Epithelial cell of prostate (primary cell): ENCODE measurements around the gene SH2D3C.

Experiments
- DNase-seq: peaks from one replicate; pipeline ENCODE4 v3.0.0-alpha.2; 2011; ENCODE audit warnings: low read depth, low spot score
- H3K27ac ChIP-seq: fragments of 450-650 bp; 2 replicates; pipeline ENCODE4 v1.5.1; 2017; ENCODE audit warnings: mild to moderate bottlenecking

SH2D3C gene

DNA sequence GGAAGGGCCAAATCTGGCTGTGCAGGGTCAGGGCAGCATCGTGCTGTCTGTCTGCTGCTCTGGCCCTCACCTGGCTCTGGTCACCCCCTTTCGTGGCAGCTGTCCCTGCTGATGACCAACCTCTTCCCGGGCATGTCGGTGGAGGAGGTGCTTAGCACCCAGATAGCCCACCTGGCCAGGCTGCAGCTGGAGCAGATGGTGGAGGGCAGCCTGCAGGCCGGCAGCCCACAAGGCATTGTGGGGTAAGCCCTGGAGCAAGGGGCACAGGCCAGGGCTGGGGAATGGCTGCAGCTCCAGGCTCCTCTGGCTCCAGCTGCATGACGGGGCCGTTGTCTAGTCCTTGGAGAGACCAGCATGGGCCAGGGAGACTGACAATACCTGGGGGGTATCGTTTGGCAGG is 51.6 kb downstream of the SH2D3C start:
- H3K27ac ChIP-seq: no peak overlapping the region
- no peak for DNase-seq

DNA sequence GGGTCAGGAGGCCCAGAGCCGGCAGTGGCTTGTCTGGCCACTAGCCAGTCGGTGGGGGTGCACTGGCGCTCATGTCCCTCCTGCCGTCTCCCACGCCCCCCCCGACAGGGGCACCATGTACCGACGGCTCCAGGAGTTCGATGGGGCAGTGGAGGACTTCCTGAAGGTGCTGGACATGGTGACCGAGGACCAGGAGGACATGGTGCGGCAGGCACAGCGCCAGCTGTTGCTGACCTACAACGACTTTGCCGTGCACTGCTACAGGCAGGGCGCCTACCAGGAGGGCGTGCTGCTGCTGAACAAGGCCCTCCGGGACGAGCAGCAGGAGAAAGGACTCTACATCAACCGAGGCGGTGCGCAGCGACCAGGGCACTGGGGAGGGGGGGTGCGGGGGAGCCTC is 54.5 kb downstream of the SH2D3C start:
- DNase-seq: no peak
- H3K27ac ChIP-seq: no peak overlapping the region

DNA sequence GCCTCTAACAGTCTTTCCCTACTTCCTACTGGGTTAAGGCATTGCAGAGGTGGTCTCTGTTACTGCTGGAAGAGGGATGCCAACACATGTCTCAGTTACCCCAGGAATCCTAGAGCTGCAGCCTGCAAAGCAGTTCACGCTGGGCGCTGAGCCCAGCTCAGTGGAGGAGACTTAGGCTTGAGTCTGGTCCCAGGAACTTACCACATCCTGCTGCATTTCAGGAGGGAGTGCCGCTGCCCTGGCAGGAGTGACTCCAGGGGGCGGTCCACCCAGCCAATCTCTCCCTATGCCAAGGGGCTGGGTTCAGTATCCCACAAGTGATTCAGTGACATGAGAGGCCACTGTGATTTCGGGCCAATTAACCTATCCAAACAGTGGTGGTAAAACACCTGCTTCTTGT is 55.0 kb downstream of the SH2D3C start:
- DNase-seq: no peak
- H3K27ac ChIP-seq: no peak overlapping the region

DNA sequence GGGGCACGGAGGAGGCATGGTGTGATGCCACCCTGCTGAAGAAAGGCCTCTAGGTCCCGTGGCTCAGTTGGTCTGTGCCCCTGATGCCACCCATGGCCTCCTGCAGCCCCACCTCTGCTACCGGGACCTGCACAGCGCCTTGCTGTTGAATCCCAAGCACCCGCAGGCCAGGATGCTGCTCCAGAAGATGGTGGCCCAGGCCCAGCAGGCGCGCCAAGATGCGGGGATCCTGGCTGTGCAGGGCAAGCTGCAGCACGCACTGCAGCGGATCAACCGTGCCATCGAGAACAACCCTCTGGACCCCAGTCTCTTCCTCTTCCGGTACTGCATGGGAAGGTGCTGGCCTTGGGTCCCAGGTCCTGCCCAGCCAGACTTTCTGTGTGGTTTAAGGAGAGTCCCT is 55.5 kb downstream of the SH2D3C start:
- no peak for DNase-seq
- H3K27ac ChIP-seq: no peak overlapping the region

DNA sequence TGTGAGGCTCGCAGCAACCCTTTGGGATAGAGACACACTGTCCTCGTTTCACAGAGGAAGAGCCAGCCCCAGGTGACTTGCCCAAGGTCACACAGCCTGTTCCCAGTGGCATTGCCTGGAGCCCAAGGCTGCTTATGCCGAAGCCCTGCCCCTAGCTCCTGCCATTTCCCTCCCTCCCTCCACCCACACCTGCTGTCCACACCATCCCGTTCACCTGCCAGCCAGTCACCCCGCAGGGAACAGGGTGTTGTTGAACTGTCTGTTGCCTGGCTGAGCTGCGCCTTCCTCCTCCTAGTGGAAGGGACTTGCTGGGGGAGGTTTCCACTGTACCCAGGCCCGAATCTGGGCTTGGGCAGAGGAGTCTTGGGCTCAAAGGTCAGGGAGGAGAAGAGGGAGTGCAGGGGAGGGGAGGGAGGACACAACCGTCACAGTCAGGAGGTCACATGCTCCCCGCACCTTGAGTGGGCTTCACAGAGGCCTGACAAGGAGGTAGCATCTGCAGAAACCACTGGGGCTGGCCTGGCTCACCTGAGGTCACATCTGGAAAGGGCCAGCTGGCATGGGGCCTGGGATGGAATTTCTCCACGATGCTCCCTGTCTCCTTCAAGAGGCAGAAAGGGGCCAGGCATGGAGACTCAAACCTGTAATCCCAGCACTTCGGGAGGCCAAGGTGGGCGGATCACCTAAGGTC is 56.3 kb downstream of the SH2D3C start:
- DNase-seq: no peak
- peak overlapping the region; percentile 50 for H3K27ac ChIP-seq

DNA sequence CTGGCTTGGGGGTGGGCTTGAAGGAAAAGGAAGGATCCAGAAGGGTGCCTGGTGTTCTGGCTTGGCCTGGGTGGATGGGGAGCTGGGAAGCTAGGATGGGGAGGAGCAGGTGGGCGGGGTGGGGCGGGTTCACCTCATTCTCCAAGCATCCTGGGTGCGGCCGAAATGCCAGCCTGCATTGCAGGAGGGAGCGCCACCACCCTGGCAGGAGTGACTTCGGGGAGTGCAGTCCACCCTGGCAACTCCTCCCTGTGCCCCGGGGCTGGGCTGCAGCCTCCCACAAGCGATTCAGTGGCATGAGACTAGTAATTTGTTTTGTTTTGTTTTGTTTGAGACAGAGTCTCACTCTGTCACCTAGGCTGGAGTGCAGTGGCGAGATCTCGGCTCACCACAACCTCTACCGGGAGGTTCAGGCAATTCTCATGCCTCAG is 57.1 kb downstream of the SH2D3C start:
- DNase-seq: peak; percentile 27
- peak overlapping the region; percentile 50 for H3K27ac ChIP-seq

DNA sequence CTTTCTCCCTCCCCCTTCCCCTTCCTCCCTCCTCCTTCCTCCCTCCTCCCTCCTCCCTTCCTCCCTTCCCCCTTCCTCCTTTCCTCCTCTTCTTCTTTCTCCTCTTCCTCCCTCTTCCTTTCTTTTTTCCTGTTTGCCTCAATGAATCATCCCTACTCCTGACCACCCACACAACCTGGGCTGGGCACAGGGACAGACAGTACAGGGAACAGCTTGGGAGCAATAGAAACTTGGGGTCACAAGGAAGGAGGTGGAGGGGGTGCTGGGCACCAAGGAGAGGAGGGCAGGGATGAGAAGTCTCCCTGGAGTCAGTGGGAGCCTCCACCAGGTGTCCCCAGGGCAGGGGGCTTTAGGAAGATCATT is 57.6 kb downstream of the SH2D3C start:
- peak overlapping the region; percentile 50 for H3K27ac ChIP-seq
- DNase-seq: no peak

DNA sequence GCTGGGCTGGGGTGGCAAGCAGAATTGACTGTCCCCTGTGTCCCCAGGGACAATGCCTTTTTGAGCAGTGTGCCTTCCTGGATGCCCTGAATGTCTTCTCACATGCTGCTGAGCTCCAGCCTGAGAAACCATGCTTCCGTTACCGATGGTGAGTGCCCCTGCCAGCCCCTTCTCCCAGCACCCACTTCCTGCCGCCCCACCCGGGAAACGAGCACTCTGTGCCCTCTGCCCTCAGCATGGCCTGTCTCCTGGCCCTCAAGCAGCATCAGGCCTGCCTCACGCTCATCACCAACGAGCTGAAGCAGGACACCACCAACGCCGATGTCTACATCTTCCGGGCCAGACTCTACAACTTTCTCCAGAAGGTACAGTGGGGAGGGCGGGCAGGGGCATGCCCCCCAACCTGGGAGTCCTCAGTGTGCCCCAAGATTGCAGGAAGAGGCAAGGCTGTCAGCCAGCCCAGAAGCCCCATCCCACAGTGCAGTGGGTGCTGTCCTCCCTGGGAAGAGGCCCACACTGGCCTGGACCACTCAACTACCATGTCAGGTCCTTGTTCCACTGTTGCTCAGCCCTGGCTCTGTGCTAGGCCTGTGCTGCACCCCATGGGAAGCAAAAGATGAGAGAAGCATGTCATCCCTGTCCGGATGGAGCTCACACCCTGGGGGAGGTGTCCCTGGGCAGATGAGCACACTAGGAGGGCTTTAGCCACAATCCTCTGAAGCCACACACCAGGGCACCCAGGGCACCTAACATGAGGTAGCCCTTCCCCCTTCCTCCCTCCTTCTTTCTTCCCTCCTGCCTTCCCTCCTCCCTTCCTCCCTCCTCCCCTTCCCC is 58.2 kb downstream of the SH2D3C start:
- no peak overlapping the region for H3K27ac ChIP-seq
- no peak for DNase-seq

DNA sequence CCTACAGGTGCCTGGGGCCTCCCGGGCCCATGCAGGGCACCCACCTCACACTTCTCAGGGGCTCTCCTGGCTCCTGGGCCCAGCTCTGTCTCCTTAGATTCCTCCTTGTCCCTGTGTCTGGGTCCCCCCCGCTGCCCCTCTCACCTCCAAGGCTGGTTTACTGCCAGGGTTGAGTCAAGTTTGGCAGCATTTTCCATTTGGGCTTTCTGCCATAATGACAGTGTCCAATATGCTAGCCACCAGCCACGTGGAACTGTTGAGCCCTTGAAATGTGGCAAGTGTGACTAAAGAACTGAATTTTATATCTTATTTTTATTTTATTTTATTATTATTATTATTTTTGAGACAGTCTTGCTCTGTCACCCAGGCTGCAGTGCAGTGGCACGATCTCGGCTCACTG is 60.7 kb downstream of the SH2D3C start:
- no peak overlapping the region for H3K27ac ChIP-seq
- no peak for DNase-seq

DNA sequence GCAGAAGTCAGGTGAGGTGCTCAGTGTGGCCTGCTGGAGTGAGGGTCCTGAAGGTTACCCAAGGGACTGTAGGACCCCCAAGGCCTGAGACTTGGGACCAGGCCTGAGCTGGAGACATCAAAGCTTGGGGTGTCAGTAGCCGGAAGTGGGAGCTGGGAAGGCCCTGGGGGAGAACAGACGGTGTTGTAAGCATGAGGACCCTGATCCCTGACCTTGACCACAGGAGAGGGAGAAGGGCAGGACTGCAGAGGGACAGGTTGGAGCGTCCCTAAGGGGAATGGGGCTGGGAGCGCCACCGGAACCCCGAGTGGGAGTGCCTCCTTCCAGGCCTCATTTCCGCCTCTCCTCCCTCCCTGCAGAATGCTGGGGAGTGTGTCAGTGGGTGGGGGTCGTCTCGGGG is 62.1 kb downstream of the SH2D3C start:
- H3K27ac ChIP-seq: no peak overlapping the region
- no peak for DNase-seq

DNA sequence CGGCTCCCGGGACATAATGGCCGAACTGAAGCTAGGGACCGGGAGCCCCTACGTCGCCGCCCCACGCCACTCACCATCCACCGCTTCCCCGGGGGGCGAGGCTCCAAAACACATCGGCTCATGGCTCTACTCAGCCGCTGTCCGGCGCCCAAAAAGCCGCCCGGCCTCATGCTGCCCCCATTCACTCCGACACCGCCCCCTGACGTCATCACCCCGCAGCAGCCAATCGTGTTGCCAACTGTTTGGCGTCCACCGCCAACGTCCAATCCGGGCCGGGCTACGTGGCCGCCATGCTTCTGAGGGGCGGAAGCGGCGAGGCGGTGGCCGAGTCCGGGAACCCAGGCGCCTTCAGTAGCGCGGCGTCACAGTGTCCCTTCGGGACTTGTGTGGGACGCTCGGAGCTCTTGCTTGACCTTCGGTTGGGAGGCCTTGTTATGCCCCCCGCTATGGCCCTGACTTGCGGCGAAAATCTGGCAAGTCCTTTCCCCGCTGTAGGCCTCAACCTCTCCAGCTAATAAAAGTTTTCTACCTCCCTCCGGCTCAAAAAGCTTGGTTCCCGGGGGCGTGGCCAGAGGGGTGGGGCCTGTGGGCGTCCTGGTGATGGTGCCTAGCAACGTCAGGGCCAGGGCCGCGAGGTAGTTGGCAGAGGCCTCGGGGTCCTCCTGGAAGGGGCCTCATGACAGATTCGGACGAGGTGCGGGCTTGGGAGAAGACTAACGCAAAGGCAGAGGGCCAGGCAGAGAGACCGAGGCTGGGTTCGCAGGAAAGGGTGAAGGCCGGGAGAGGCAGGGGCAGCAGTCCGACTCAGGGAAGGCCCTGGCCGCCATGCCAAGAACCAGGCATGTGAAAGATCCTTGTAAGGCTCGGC is 62.8 kb downstream of the SH2D3C start, which contains the start of the genes PTRH1 and TTC16:
TSS of gene PTRH1 (minus strand) at position 194 of the 868 bp plus-strand sequence. CDS start at position 170, 24 bp downstream.
TSS of gene TTC16 (plus strand) at position 610 of the 868 bp plus-strand sequence. CDS start at position 677, 67 bp downstream.
- peak; percentile 60 for DNase-seq
- H3K27ac ChIP-seq: peak within 1 kb of the TSS; percentile 40

DNA sequence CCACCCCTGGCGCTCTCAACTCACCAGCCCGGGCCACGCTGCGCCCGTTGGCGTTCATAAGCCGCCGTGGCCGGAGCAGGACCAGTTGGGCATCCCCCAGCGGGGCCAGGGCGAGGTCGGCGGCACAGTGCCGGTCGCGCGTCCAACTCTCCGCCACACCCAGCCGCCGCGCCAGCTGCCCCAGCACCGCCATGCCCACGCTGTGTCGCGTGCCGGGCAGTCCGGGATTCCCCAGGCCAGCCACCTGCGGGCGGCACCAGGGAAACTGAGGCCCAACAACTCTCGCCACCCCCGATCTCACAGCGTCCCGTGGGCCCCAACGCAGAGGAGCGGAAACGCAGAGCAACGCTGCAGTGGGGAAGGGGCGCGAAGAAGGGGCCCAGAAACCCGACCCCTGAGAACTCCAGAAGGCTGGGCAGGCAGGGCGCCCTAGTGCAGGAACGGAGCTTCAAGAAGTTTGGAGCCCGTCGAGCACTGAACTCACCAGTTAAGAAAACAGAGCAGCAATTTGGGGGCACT is 63.5 kb downstream of the SH2D3C start:
- DNase-seq: no peak
- peak overlapping the region; percentile 40 for H3K27ac ChIP-seq

DNA sequence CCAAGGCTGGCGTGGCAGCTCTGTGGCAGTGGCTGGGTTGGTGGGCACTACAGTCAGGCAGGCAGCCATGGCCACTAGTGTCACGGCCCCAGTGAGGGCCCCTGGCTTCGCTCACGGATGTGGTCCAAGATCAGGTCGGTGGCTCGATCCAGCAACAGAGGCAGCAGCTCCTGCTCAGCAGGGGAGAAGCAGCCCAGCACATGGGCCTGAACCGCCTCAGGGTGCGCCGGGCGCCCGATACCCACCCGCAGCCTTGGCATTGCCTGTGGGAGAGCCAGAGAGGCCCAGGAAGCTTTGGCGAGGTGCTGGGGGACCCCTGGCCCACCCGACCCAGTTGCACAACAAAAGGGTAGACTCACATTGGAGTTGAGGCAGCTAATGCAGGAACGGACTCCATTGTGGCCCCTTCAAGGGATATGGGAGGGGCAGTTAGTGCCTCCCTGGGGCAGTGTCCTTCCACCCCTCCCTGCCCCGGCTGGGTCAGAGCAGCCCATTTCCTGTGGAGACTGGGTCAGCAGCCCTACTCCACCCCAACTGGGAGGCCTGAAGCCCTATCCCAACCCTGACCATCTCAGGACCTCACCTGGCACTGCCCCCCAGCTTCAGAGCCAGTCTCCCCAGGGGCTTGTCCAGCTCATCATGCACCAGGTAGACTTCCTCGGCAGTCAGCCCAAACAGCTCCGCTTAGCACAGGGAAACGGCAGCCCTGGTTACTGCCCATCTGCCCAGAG is 64.3 kb downstream of the SH2D3C start:
- DNase-seq: no peak
- H3K27ac ChIP-seq: no peak overlapping the region

DNA sequence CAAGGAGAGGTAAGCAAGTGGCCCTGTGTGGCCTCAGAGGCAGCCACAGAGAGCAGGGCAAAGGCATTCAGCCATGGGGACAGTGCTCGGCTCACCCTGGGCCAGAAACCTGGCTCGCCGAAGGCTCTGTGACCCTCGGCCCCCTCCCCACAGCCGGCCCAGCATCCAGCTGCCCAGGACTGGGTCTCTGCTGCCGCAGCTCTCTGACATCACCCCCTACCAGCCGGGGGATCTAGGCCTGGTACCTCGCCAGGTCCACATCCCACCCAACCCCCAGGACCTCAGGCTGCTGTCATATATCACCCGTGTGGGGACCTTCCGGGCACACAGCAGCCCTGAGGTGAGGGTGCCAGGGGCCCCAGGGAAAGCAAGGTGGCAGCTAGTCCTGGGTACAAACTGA is 65.6 kb downstream of the SH2D3C start:
- DNase-seq: no peak
- H3K27ac ChIP-seq: no peak overlapping the region

DNA sequence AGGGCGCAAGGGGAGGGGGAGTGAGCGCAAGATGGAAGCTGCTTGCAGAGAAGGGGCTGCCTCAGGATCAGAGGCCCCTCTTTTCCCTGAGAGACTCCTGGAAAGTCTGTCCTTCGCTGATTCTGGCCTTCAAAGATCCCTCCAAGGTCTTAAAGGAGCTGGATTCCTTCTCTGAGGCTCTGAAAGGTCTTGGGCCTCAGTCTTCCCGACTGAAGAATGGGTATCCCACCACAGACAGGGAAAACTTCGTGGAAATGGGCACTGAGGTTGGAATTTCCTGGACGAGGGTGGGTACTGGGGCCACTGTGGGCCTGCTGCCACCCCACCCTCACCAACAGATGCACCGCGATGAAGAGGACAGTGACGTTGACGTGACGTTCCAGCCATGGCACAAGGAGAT is 66.1 kb downstream of the SH2D3C start:
- no peak for DNase-seq
- H3K27ac ChIP-seq: no peak overlapping the region

DNA sequence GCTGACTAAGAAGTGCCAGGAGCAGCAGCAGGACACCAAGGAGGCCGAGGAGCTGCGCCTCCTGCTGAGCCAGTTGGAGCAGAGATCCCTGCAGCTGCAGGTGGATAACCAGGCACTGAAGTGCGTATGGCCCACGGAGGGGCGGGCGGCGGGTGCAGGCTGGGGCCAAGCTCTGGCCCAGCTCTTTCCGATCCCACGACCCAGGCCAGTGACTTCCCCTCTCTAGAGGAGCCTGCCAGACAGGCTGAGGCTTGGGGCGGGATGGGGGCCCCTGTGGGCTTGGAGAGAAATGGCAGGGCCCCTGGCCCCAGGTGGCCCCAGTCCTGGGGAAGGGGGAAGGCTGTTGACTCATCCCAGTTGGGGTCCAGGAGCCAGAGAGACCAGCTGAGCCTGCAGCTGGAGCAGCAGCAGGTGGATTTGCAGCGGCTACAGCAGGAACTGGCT is 66.6 kb downstream of the SH2D3C start:
- H3K27ac ChIP-seq: no peak overlapping the region
- DNase-seq: no peak

DNA sequence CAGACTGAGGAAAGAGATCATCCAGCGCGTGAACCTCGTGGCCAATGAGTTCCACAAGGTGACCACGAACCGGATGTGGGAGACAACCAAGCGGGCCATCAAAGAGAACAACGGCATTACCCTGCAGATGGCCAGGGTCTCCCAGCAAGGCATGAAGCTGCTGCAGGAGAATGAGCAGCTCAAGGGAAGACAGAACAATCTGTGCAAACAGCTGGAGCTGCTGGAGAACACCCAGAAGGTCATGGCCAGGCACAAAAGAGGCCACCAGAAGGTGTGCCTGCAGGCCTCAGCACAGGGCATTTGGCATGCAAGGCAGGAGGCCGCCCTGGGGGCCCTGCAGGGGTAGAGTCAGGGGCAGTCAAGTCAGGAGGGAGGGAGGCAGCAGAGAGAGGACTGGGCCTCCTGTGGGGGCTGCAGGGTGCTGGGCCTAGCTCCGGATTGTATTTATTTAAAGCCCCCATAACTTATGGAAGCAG is 67.2 kb downstream of the SH2D3C start:
- no peak for DNase-seq
- H3K27ac ChIP-seq: no peak overlapping the region

DNA sequence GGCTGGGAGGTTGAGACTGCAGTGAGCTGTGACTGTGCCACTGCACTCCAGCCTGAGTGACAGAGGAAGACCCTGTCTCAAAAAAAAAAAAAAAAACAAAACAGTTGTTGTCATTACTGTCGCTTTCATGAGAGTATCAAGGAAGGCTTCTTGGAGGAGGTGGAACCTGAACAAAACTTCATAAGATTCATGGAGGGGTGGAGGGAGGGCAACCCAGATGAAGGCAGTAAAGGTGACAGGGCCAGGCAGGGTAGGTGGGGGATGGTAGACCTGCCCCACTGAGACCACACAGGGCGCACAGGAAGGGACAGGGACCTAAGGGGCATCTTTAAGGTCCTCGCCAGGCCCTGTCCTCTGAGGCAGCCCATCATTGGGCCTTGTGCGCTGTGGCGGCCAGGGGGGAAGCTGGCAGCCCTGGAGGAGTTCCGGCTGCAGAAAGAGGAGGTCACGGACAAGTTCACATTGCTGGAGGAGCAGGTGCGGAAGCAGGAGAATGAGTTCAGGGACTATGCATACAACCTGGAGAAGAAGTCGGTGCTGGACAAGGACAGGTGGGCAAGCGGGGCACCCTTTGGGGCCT is 68.2 kb downstream of the SH2D3C start:
- no peak for DNase-seq
- H3K27ac ChIP-seq: no peak overlapping the region

DNA sequence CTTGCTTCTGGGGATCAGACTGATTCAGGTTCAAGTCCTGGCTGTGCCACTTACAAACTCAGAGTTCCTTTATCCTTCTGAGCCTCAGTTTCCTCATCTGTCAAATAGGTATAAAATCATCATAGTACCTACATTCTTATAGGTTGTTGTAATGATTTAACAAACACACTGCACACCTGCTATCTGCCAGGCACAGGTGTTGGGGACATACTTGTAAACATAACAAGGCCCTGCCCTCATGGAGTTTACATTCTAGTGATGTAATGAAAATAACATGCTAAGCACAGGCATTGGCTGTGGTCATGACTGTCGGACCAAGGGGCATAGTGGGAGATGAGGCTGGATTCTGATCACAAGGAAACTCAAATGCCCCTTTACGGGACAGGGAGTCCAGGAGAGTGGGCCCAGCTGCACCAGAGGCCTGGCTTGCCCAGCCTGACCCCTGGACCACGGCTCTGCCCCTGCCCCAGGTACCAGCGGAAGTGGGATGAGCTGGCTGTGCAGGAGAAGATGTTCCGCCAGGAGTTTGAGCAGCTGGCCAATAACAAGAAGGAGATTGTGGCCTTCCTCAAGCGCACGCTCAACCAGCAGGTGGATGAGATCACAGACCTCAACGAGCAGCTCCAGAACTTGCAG is 69.4 kb downstream of the SH2D3C start:
- DNase-seq: no peak
- no peak overlapping the region for H3K27ac ChIP-seq
